Measurements from ENCODE around the gene ANKMY1.

ANKMY1 gene

DNA sequence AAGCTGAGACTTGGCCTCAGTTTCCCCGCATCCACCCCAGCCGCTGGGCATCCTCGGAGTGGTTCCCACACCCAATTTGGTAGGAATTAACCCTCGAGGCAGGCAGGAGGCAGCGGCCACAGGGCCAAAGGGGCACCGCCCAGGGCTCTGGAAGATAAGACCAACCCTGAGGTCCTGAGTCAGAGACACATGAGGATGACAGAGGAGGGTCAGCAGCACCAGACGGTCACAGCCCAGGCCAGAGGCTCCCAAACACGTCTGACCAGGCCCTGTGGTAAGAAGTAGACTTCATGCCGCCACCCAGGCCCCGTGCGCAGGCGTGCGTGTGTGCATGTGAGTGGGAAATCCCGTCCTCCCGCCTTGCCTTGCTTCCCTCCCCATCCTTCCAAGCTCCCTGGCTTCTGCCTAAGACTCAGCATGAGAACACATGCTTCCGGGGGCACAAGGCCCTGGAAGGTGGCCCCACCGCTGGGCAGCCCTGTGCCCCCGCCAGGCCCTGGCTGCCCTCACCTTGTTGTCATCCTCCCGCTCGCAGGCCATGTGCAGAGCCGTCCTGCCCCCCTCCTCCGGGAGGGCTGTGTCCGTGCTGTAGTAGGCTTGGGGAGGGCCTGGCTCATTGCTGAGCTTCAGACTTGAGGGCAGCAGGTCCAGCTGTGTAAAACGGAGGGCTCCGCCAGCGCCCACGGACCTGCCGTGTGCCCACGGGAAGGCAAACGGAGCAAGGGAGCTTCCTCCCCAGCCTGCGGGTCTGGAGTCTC lies 46.3 kb downstream of the ANKMY1 start:
- no peak for DNase-seq (ENCODE audit: low spot score)
- ATAC-seq (ENCODE audit: low read depth) = no peak
- TF ChIP-seq, protein P1, sequence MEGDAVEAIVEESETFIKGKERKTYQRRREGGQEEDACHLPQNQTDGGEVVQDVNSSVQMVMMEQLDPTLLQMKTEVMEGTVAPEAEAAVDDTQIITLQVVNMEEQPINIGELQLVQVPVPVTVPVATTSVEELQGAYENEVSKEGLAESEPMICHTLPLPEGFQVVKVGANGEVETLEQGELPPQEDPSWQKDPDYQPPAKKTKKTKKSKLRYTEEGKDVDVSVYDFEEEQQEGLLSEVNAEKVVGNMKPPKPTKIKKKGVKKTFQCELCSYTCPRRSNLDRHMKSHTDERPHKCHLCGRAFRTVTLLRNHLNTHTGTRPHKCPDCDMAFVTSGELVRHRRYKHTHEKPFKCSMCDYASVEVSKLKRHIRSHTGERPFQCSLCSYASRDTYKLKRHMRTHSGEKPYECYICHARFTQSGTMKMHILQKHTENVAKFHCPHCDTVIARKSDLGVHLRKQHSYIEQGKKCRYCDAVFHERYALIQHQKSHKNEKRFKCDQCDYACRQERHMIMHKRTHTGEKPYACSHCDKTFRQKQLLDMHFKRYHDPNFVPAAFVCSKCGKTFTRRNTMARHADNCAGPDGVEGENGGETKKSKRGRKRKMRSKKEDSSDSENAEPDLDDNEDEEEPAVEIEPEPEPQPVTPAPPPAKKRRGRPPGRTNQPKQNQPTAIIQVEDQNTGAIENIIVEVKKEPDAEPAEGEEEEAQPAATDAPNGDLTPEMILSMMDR (IDR thresholded peaks at IDR 0.05; ENCODE audit: poor library complexity, severe bottlenecking) = no peak

DNA sequence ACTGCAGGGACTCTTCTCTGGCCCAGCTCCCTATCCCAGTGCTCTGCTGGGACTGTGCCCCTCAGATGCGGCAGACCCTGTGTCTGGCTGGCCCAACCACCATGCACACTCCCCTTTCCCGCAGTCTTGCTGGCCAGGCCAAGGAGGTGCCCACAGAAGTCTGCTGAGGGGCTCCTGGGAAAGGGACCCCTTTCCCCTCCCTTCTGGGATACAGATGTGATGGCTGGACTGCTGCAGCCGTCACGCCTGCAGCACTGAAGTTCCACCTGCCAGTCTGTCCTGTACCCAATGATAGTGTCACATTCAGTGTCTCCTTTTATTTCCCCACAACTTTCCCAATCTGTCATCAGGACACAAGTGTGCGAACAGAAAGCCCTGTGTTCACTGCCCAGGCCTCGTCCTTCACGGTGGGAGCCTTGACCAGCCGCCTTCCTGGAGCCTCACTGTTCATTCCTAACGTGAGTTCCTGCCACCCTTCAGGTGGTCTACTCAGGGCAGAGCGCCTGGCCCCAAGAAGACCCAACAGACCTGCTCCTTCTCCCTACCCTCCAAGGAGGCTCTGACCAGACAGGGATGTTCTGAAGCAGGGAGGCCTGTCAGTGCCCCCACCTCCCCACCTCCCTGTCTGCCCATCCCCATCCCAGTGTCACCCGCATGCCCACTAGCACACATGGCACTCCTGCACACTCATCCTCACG lies 47.1 kb downstream of the ANKMY1 start:
- Histone ChIP-seq H3K27ac (ENCODE audit: poor library complexity, severe bottlenecking) (no peak overlapping the region), H3K4me3 (ENCODE audit: severe bottlenecking) (no peak overlapping the region), H3K27me3 (ENCODE audit: insufficient read depth, poor library complexity, severe bottlenecking) (no peaks in the 10 kb centered on the region), H3K36me3 (ENCODE audit: low read depth) (no peaks in the 10 kb centered on the region), H3K9me3 (ENCODE audit: severe bottlenecking) (no peaks in the 10 kb centered on the region), H3K4me1 (ENCODE audit: insufficient read depth, poor library complexity, severe bottlenecking) (no peaks in the 10 kb centered on the region)
- no peak for DNase-seq (ENCODE audit: low spot score)
- TF ChIP-seq, protein P1 (IDR thresholded peaks at IDR 0.05; ENCODE audit: poor library complexity, severe bottlenecking) = no peak
- no peak for ATAC-seq (ENCODE audit: low read depth)

More for the DNA sequence above, 46.3 kb downstream of the ANKMY1 start:
- no peaks in the 10 kb centered on the region for H3K36me3 ChIP-seq (ENCODE audit: low read depth)
- H3K9me3 ChIP-seq (ENCODE audit: severe bottlenecking) = no peaks in the 10 kb centered on the region
- H3K27ac ChIP-seq (ENCODE audit: poor library complexity, severe bottlenecking) = no peak overlapping the region
- H3K27me3 ChIP-seq (ENCODE audit: insufficient read depth, poor library complexity, severe bottlenecking) = no peaks in the 10 kb centered on the region
- no peak overlapping the region for H3K4me3 ChIP-seq (ENCODE audit: severe bottlenecking)
- H3K4me1 ChIP-seq (ENCODE audit: insufficient read depth, poor library complexity, severe bottlenecking) = no peaks in the 10 kb centered on the region

DNA sequence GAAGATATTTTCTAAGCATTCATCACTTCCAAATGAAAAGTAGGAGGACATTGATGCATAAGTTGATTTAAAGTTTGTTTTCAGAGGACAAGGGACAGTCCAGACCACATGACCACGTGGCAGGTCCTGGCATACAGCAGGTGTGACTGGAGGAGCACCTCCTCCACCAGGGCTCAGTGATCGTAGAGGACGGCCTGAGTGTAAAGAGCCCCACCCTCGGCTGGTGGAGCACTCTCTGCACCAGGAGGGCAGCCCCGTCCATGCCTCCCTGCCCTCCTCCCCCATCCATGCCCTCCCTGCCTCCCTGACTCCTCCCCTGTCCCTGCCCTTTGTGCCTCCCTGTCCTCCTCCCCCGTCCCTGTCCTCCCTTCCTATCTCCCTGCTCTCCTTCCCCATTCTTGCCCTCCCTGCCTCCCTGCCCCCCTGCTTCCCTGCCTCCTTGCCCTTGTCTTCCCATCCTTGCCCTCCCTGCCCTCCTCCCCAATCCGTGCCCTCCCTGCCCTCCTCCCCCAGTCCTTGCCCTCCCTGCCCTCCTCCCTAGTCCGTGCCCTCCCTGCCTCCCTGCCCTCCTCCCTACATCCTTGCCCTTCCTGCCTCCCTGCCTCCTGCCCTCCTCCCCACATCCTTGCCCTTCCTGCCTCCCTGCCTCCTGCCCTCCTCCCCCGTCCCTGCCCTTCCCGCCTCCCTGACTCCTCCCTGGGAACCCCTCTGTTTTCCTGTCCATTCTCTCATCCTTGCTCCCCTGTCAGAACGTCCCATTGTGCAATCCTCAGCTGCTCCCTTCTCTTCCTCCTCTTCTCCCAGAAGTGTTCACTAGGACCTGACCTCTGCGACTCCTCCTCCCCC lies 47.9 kb downstream of the ANKMY1 start:
- H3K27ac ChIP-seq (ENCODE audit: poor library complexity, severe bottlenecking) = no peak overlapping the region
- ATAC-seq (ENCODE audit: low read depth) = no peak
- H3K9me3 ChIP-seq (ENCODE audit: severe bottlenecking) = no peaks in the 10 kb centered on the region
- H3K27me3 ChIP-seq (ENCODE audit: insufficient read depth, poor library complexity, severe bottlenecking) = no peaks in the 10 kb centered on the region
- no peaks in the 10 kb centered on the region for H3K36me3 ChIP-seq (ENCODE audit: low read depth)
- no peak overlapping the region for H3K4me3 ChIP-seq (ENCODE audit: severe bottlenecking)
- DNase-seq (ENCODE audit: low spot score) = no peak
- no peaks in the 10 kb centered on the region for H3K4me1 ChIP-seq (ENCODE audit: insufficient read depth, poor library complexity, severe bottlenecking)
- TF ChIP-seq, protein P1 (IDR thresholded peaks at IDR 0.05; ENCODE audit: poor library complexity, severe bottlenecking) = no peak

DNA sequence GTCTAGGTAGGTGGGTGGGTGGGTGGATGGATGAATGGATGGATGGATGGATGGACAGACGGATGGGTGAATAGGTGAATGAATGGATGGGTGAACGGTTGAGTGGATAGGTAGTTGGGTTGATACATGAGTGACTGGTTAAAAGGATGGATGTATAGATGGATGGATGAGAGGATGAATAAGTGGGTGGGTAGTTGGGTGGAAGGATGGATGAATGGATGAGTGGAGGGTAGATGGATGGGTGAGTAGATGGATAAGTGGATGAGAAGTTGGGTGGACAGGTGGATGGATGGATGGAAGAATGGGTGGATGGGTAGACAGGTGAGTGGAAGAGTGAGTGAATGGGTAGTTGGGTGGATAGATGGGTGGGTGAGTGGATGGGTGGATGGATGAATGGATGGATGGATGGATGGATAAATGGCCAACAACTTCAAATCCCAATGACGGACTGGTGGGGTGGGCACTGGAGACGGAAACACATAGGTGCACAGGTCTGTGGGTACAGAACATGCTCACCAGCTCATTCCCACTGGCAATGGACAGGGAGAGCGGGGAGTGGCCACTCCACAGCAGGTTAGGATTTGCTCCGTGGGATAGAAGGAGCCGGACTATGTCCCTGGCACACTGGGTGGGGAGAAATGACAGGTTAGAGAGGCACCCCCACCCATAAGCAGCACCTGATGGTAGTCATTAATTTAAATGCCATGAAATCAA lies 48.8 kb downstream of the ANKMY1 start:
- TF ChIP-seq, protein P1 (IDR thresholded peaks at IDR 0.05; ENCODE audit: poor library complexity, severe bottlenecking) = no peak
- no peak for DNase-seq (ENCODE audit: low spot score)
- H3K4me1 ChIP-seq (ENCODE audit: insufficient read depth, poor library complexity, severe bottlenecking) = no peaks in the 10 kb centered on the region
- H3K9me3 ChIP-seq (ENCODE audit: severe bottlenecking) = no peaks in the 10 kb centered on the region
- H3K27ac ChIP-seq (ENCODE audit: poor library complexity, severe bottlenecking) = no peak overlapping the region
- ATAC-seq (ENCODE audit: low read depth) = no peak
- no peaks in the 10 kb centered on the region for H3K27me3 ChIP-seq (ENCODE audit: insufficient read depth, poor library complexity, severe bottlenecking)
- H3K4me3 ChIP-seq (ENCODE audit: severe bottlenecking) = no peak overlapping the region
- no peaks in the 10 kb centered on the region for H3K36me3 ChIP-seq (ENCODE audit: low read depth)

All from RWPE2 (cell line).